AG09309 (cell line): ENCODE results near the gene LCAT.
"Not testable (repeated sequence)": the region's sequence is repeated elsewhere in the genome, so short reads cannot be mapped to it uniquely, and the experiment has no call there.

Experiments
- DNase-seq: peaks from one replicate; pipeline ENCODE4 v3.0.0-alpha.2; 2010; ENCODE audit warnings: low read depth
- H3K4me3 ChIP-seq: 2 replicates; pipeline ENCODE4 v1.5.1; 2011; ENCODE audit warnings: mild to moderate bottlenecking, low read depth, low read length, moderate library complexity; ENCODE audit not compliant: control insufficient read depth
- CTCF ChIP-seq: IDR thresholded peaks from 2 replicates; pipeline ENCODE4 v1.5.1; 2011; ENCODE audit warnings: mild to moderate bottlenecking, low read depth, low read length, inconsistent platforms; ENCODE audit not compliant: insufficient read depth, control insufficient read depth; ENCODE audit errors: missing control alignments

Gene LCAT

GRCh38 chr16:67917852-67918236 lies 26.1 kb downstream of the LCAT start:
- no peak overlapping the region for H3K4me3 ChIP-seq
- DNase-seq = no peak
- TF ChIP-seq CTCF = no peak

- TF ChIP-seq CTCF = no peak
- DNase-seq = no peak
Measured at GRCh38 chr16:67917140-67917851, 26.6 kb downstream of the LCAT start.

GRCh38 chr16:67915831-67916723 lies 27.8 kb downstream of the LCAT start:
- TF ChIP-seq CTCF = no peak
- H3K4me3 ChIP-seq = no peak overlapping the region
- no peak for DNase-seq

More at GRCh38 chr16:67917140-67917851, 26.6 kb downstream of the LCAT start:
- H3K4me3 ChIP-seq = no peak overlapping the region

GRCh38 chr16:67915496-67915769 lies 28.5 kb downstream of the LCAT start:
- not testable (repeated sequence) for DNase-seq, H3K4me3 ChIP-seq

- DNase-seq = no peak
- no peak overlapping the region for H3K4me3 ChIP-seq
- TF ChIP-seq CTCF = no peak
Measured at GRCh38 chr16:67914758-67915495, 29.0 kb downstream of the LCAT start.

- TF ChIP-seq CTCF = no peak
- DNase-seq = peak; percentile 31
- H3K4me3 ChIP-seq = no peak overlapping the region
Measured at GRCh38 chr16:67910158-67910557, 33.8 kb downstream of the LCAT start.
